Vagina (tissue), 2 donors: ENCODE results near the gene TRIP4.
"Not testable (repeated sequence)": the region's sequence is repeated elsewhere in the genome, so short reads cannot be mapped to it uniquely, and the experiment has no call there.

ENCODE experiments used
- CTCF ChIP-seq, 3 experiments: fragments of 450-650 bp in 2 of 3; fragments of 200-600 bp in 1 of 3; sonication (generic) in 1 of 3; IDR thresholded peaks; one replicate each; pipeline ENCODE4 v1.5.1; 2017 to 2019; ENCODE audit warnings: antibody characterized with exemption in 3 of 3, mild to moderate bottlenecking in 2 of 3, moderate library complexity in 2 of 3
- POLR2A ChIP-seq, 2 donors: fragments of 450-650 bp; IDR thresholded peaks; one replicate each; pipeline ENCODE4 v1.6.1; 2017; ENCODE audit warnings: antibody characterized with exemption in 2 of 2, mild to moderate bottlenecking in 2 of 2, moderate library complexity in 2 of 2
- POLR2AphosphoS5 ChIP-seq, 2 donors: sonication (generic); formaldehyde crosslinking; IDR thresholded peaks; one replicate each; pipeline ENCODE4 v1.9.0; 2017; ENCODE audit warnings: antibody characterized with exemption in 2 of 2, mild to moderate bottlenecking in 2 of 2, low read depth in 1 of 2; ENCODE audit not compliant: insufficient read depth in 1 of 2

DNA sequence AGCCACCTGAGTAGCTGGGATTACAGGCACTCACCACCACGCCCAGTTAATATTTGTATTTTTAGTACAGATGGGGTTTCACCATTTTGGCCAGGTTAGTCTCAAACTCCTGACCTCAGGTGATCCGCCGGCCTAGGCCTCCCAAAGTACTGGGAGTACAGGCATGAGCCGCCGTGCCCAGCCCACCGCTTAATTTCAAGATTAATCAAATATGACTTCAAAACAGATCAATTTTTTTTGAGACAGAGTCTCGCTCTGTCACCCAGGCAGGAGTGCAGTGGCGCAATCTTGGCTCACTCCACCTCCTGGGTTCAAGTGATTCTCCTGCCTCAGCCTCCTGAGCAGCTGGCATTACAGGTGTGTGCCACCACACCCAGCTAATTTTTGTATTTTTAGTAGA, 16.3 kb upstream of the TRIP4 start:
- TF ChIP-seq CTCF (IDR thresholded peaks at IDR 0.05); POLR2A (IDR thresholded peaks at IDR 0.05); POLR2AphosphoS5 (IDR thresholded peaks at IDR 0.05; ENCODE audit: insufficient read depth in 1 of 2, low read depth in 1 of 2): not testable (repeated sequence)
